GM21786 (cell line): Measurements from ENCODE around the gene PHYH.
A peak's percentile ranks its signal among the peaks of the same experiment; 100 is the strongest.
"Not testable (repeated sequence)": the region's sequence is repeated elsewhere in the genome, so short reads cannot be mapped to it uniquely, and the experiment has no call there.

Experiments
- ATAC-seq: cut with Tn5 transposase; IDR thresholded peaks from one replicate; pipeline ENCODE4 v1.9.1; 2021; ENCODE audit not compliant: unreplicated experiment

The PHYH gene

GRCh38 chr10:13272164-13272571 is 27.7 kb downstream of the PHYH start:
- peak; percentile 41 for ATAC-seq

GRCh38 chr10:13271552-13272163 is 28.2 kb downstream of the PHYH start:
- peak; percentile 79 for ATAC-seq

GRCh38 chr10:13270877-13271551 is 28.9 kb downstream of the PHYH start:
- ATAC-seq, result no peak

- ATAC-seq, result no peak
Measured at GRCh38 chr10:13268841-13269240, 31.0 kb downstream of the PHYH start.

- no peak for ATAC-seq
Measured at GRCh38 chr10:13268310-13268709, 31.6 kb downstream of the PHYH start.

- no peak for ATAC-seq
Measured at GRCh38 chr10:13263591-13263990, 36.3 kb downstream of the PHYH start.

- no peak for ATAC-seq
Measured at GRCh38 chr10:13262433-13262832, 37.4 kb downstream of the PHYH start.

GRCh38 chr10:13257621-13258140 is 42.2 kb downstream of the PHYH start:
- ATAC-seq, result no peak

- ATAC-seq, result no peak
Measured at GRCh38 chr10:13256627-13257026, 43.2 kb downstream of the PHYH start.

GRCh38 chr10:13253726-13254125 is 46.1 kb downstream of the PHYH start:
- no peak for ATAC-seq

GRCh38 chr10:13247784-13248183 is 52.1 kb downstream of the PHYH start:
- no peak for ATAC-seq

- no peak for ATAC-seq
Measured at GRCh38 chr10:13247246-13247645, 52.6 kb downstream of the PHYH start.

GRCh38 chr10:13242260-13242659 is 57.6 kb downstream of the PHYH start:
- not testable (repeated sequence) for ATAC-seq

GRCh38 chr10:13241613-13242012 is 58.3 kb downstream of the PHYH start:
- ATAC-seq, result no peak

- ATAC-seq, result no peak
Measured at GRCh38 chr10:13239923-13240322, 59.9 kb downstream of the PHYH start.

- no peak for ATAC-seq
Measured at GRCh38 chr10:13238271-13239077, 61.4 kb downstream of the PHYH start.

GRCh38 chr10:13236638-13237037 is 63.2 kb downstream of the PHYH start:
- no peak for ATAC-seq

GRCh38 chr10:13234736-13235135 is 65.1 kb downstream of the PHYH start:
- not testable (repeated sequence) for ATAC-seq

- ATAC-seq, result no peak
Measured at GRCh38 chr10:13234172-13234571, 65.7 kb downstream of the PHYH start, which contains the start of gene UCMA. Gene UCMA (minus strand): TSS chr10:13234374. CDS start chr10:13234258, 116 bp downstream.

- ATAC-seq, result no peak
Measured at GRCh38 chr10:13233358-13233757, 66.5 kb downstream of the PHYH start.

GRCh38 chr10:13231808-13232207 is 68.1 kb downstream of the PHYH start:
- no peak for ATAC-seq

GRCh38 chr10:13231190-13231589 is 68.7 kb downstream of the PHYH start:
- ATAC-seq, result no peak
